Erythroblast (primary cell): Measurements from ENCODE around the gene LYPD4.

Experiments
- GATA1 ChIP-seq: IDR thresholded peaks from 2 replicates; pipeline ENCODE4 v1.6.1; 2011; ENCODE audit warnings: low read depth, mild to moderate bottlenecking, control low read depth, low read length, moderate library complexity
- POLR2A ChIP-seq: IDR thresholded peaks from 2 replicates; pipeline ENCODE4 v1.6.1; 2011; ENCODE audit warnings: mild to moderate bottlenecking, low read length

GRCh38 chr19:41853344-41853743 is 8.9 kb upstream of the LYPD4 start:
- TF ChIP-seq POLR2A, result no peak
- no peak for TF ChIP-seq GATA1
